H1 (cell line): ENCODE results near the gene ABCA13. TPM values are rescaled to one million over a fixed set of nuclear protein-coding genes. Genes with fewer than 3 reads are reported as not detected.

Experiments used
- CTCF ChIA-PET: fragments of 300-600 bp; sonication (Branson Sonifier 250); formaldehyde crosslinking; loops from one replicate; lab custom pipeline; 2021; ENCODE audit not compliant: partially characterized antibody; lab: Charles Lee
- POLR2A ChIA-PET: fragments of 300-600 bp; sonication (Branson Sonifier 250); formaldehyde crosslinking; loops from one replicate; lab custom pipeline; 2021; ENCODE audit warnings: inconsistent platforms; ENCODE audit not compliant: partially characterized antibody; lab: Charles Lee
- DNase-seq, 2 experiments: peaks; one replicate each; pipeline versions ENCODE4 v3.0.0 to v3.0.0-alpha.2; 2010 to 2022; ENCODE audit warnings: low spot score in 2 of 2, low read depth in 1 of 2, mixed read lengths in 1 of 2
- FAIRE-seq: peaks from 2 replicates; lab custom pipeline; 2011; peaks lifted over from hg19 to GRCh38; lab: Jason Lieb, UNC
- H2AFZ ChIP-seq: 2 replicates; pipeline ENCODE4 v1.8.1; 2012; ENCODE audit warnings: low read length, inconsistent platforms
- H2AK5ac ChIP-seq: 2 replicates; pipeline ENCODE4 v1.6.1; 2013; ENCODE audit warnings: low read depth, low read length
- H2BK120ac ChIP-seq: replicated peaks from 2 replicates; pipeline ENCODE3; 2013; ENCODE audit warnings: low read depth, low read length, inconsistent platforms
- H2BK12ac ChIP-seq: 2 replicates; pipeline ENCODE4 v1.6.1; 2013; ENCODE audit warnings: low read depth, low read length
- H2BK15ac ChIP-seq: 2 replicates; pipeline ENCODE4 v1.6.1; 2013; ENCODE audit warnings: low read length
- H2BK20ac ChIP-seq: 2 replicates; pipeline ENCODE4 v1.6.1; 2013; ENCODE audit warnings: low read length
- H2BK5ac ChIP-seq: 2 replicates; pipeline ENCODE4 v1.6.1; 2013; ENCODE audit warnings: low read depth, low read length
- H3K14ac ChIP-seq: 2 replicates; pipeline ENCODE4 v1.6.1; 2013; ENCODE audit warnings: inconsistent platforms; ENCODE audit not compliant: insufficient read length
- H3K18ac ChIP-seq: 2 replicates; pipeline ENCODE4 v1.6.1; 2013; ENCODE audit warnings: low read length; ENCODE audit errors: extremely low read depth
- H3K23ac ChIP-seq: 2 replicates; pipeline ENCODE4 v1.6.1; 2013; ENCODE audit warnings: inconsistent platforms; ENCODE audit not compliant: insufficient read length
- H3K23me2 ChIP-seq: 2 replicates; pipeline ENCODE4 v1.6.1; 2013; ENCODE audit warnings: low read depth, low read length
- H3K27ac ChIP-seq: 2 replicates; pipeline ENCODE4 v1.6.1; 2011; ENCODE audit warnings: low read depth, low read length, inconsistent platforms
- H3K27me3 ChIP-seq, 4 experiments: replicated peaks in 1 of 4; 1 replicate in 1 of 4; 2 replicates in 3 of 4; pipeline versions ENCODE4 v1.6.1 to v1.8.1; 2011 to 2013; ENCODE audit warnings: low read length in 3 of 4, mild to moderate bottlenecking in 3 of 4, inconsistent platforms in 2 of 4, mixed read lengths in 2 of 4, moderate library complexity in 1 of 4; ENCODE audit not compliant: control insufficient read depth in 3 of 4, insufficient read depth in 3 of 4; ENCODE audit errors: extremely low read depth in 1 of 4
- H3K36me3 ChIP-seq, 4 experiments: 2 replicates each; pipeline versions ENCODE4 v1.6.1 to v1.8.1; 2011 to 2013; ENCODE audit warnings: mild to moderate bottlenecking in 4 of 4, low read length in 3 of 4, moderate library complexity in 2 of 4, control low read depth in 1 of 4, inconsistent platforms in 1 of 4; ENCODE audit not compliant: insufficient read depth in 4 of 4, control insufficient read depth in 2 of 4
- H3K4ac ChIP-seq: replicated peaks from 2 replicates; pipeline ENCODE3; 2013; ENCODE audit warnings: low read length, low read depth, mixed read lengths, inconsistent platforms; ENCODE audit not compliant: insufficient read length
- H3K4me1 ChIP-seq, 4 experiments: replicated peaks in 1 of 4; 1 replicate in 1 of 4; 2 replicates in 3 of 4; pipeline versions ENCODE4 v1.6.1 to v1.8.1; 2011 to 2013; ENCODE audit warnings: low read length in 3 of 4, inconsistent platforms in 2 of 4, mixed read lengths in 1 of 4; ENCODE audit not compliant: insufficient read depth in 4 of 4, control insufficient read depth in 3 of 4
- H3K4me2 ChIP-seq, 2 experiments: 2 replicates each; pipeline versions ENCODE4 v1.6.1 to v1.8.1; 2011 to 2013; ENCODE audit warnings: low read depth in 2 of 2, low read length in 2 of 2, control low read depth in 1 of 2, inconsistent platforms in 1 of 2, mild to moderate bottlenecking in 1 of 2; ENCODE audit not compliant: insufficient read depth in 1 of 2
- H3K4me3 ChIP-seq, 4 experiments: fragments of 200-600, 300-600 bp in 1 of 4; sonication (generic), shearing (Covaris generic), sonication (Bioruptor Twin) in 1 of 4; 2 replicates each; pipeline versions ENCODE4 v1.5.1 to v1.8.1; 2011 to 2016; ENCODE audit warnings: low read length in 4 of 4, low read depth in 3 of 4, control low read depth in 2 of 4, inconsistent platforms in 2 of 4, mild to moderate bottlenecking in 2 of 4, mixed read lengths in 1 of 4, moderate library complexity in 1 of 4; ENCODE audit not compliant: insufficient read depth in 2 of 4; ENCODE audit errors: extremely low read depth in 1 of 4
- H3K56ac ChIP-seq: replicated peaks from 2 replicates; pipeline ENCODE3; 2013; ENCODE audit warnings: low read depth, mild to moderate bottlenecking, mixed read lengths, low read length, inconsistent platforms; ENCODE audit not compliant: insufficient read length
- H3K79me1 ChIP-seq: 2 replicates; pipeline ENCODE4 v1.6.1; 2013; ENCODE audit warnings: low read depth, low read length, control low read depth
- H3K79me2 ChIP-seq, 2 experiments: 2 replicates each; pipeline versions ENCODE4 v1.6.1 to v1.8.1; 2012 to 2013; ENCODE audit warnings: low read length in 2 of 2, mild to moderate bottlenecking in 2 of 2, inconsistent platforms in 1 of 2; ENCODE audit not compliant: insufficient read depth in 2 of 2, control insufficient read depth in 1 of 2
- H3K9ac ChIP-seq, 4 experiments: replicated peaks in 1 of 4; 1 replicate in 1 of 4; 2 replicates in 3 of 4; pipeline versions ENCODE4 v1.6.1 to v1.8.1; 2011 to 2013; ENCODE audit warnings: low read depth in 3 of 4, low read length in 3 of 4, control low read depth in 2 of 4, mild to moderate bottlenecking in 2 of 4, moderate library complexity in 2 of 4, inconsistent platforms in 1 of 4; ENCODE audit errors: extremely low read depth in 1 of 4
- H3K9me3 ChIP-seq, 2 experiments: 2 replicates each; pipeline versions ENCODE4 v1.6.1 to v1.8.1; 2012 to 2013; ENCODE audit warnings: mild to moderate bottlenecking in 2 of 2, moderate library complexity in 2 of 2, control low read depth in 1 of 2, inconsistent platforms in 1 of 2, low read depth in 1 of 2, low read length in 1 of 2, mixed read lengths in 1 of 2; ENCODE audit not compliant: insufficient read depth in 2 of 2
- H4K20me1 ChIP-seq, 2 experiments: replicated peaks in 1 of 2; 2 replicates each; pipeline versions ENCODE3 to v1.8.1; 2011 to 2013; ENCODE audit warnings: inconsistent platforms in 2 of 2, low read length in 2 of 2, mild to moderate bottlenecking in 1 of 2; ENCODE audit not compliant: insufficient read depth in 2 of 2, control insufficient read depth in 1 of 2
- H4K5ac ChIP-seq: 2 replicates; pipeline ENCODE4 v1.6.1; 2013; ENCODE audit warnings: low read length, low read depth, mixed read lengths, inconsistent platforms; ENCODE audit not compliant: insufficient read length
- H4K8ac ChIP-seq: 2 replicates; pipeline ENCODE4 v1.8.0; 2013; ENCODE audit warnings: mild to moderate bottlenecking, moderate library complexity, low read length, inconsistent platforms; ENCODE audit not compliant: insufficient read depth; ENCODE audit errors: extremely low read depth
- H4K91ac ChIP-seq: replicated peaks from 2 replicates; pipeline ENCODE3; 2013; ENCODE audit warnings: low read length, mixed read lengths, inconsistent platforms; ENCODE audit not compliant: insufficient read length
- BCL11A ChIP-seq, 2 experiments: IDR thresholded peaks; one replicate each; pipeline ENCODE4 v1.6.1; 2011; ENCODE audit warnings: low read depth in 2 of 2, low read length in 2 of 2, mild to moderate bottlenecking in 2 of 2
- BRCA1 ChIP-seq: IDR thresholded peaks from 2 replicates; pipeline ENCODE4 v1.6.1; 2012; ENCODE audit warnings: low read depth, low read length, improper control_type of control experiment
- HDAC6 ChIP-seq: IDR thresholded peaks from one replicate; pipeline ENCODE4 v1.7.1; 2012; ENCODE audit warnings: low read depth, mild to moderate bottlenecking, inconsistent platforms, low read length, moderate library complexity
- SRF ChIP-seq: IDR thresholded peaks from 2 replicates; pipeline ENCODE4 v1.6.1; 2011; ENCODE audit warnings: mild to moderate bottlenecking, low read depth, low read length, moderate library complexity
- TCF12 ChIP-seq: IDR thresholded peaks from 2 replicates; pipeline ENCODE4 v1.6.1; 2011; ENCODE audit warnings: low read depth, mild to moderate bottlenecking, low read length
- USF2 ChIP-seq: IDR thresholded peaks from 2 replicates; pipeline ENCODE4 v1.6.1; 2011; ENCODE audit warnings: low read length, improper control_type of control experiment
- polyA plus RNA-seq, 7 experiments: library from polyadenylated mRNA; depleted of rRNA in 3 of 7; stranded (reverse) in 5 of 7; unstranded in 2 of 7; fragments of >200 nt in 5 of 7; fragments of 200-250 nt in 2 of 7; gene quantifications; 1 replicate in 5 of 7; 2 replicates in 1 of 7; 4 replicates in 1 of 7; pipeline versions ENCODE4 v1.2.1 to v1.2.3, GENCODE V29; 2011 to 2013; ENCODE audit warnings: missing spikeins in 2 of 7, mixed read lengths in 2 of 7
- total RNA-seq: library from RNA; stranded (reverse); fragmentation: NEBNext Ultra II Directional; extraction: Animal tissue kit (Norgen Biotek cat#: 25700); gene quantifications from 2 replicates; pipeline ENCODE4 v1.2.1, GENCODE V29; 2021

Gene ABCA13
- total and polyA plus RNA-seq, 2 of the 8 experiments (the other 6 are each of a cell fraction or from before 2014, with no cell fraction given), result 0.07 to 0.09 TPM

GRCh38 chr7:48522692-48523091 is 351.4 kb downstream of the ABCA13 start:
- Histone ChIP-seq H2BK15ac (no peak overlapping the region), H3K79me2 (no peaks in the 10 kb centered on the region), H3K9ac (no peak overlapping the region), H3K4me1 (no peaks in the 10 kb centered on the region), H3K56ac (no peak overlapping the region), H4K8ac (no peak overlapping the region), H3K18ac (no peak overlapping the region), H4K20me1 (no peaks in the 10 kb centered on the region), H2AFZ (no peak overlapping the region), H2BK120ac (no peak overlapping the region), H2AK5ac (no peak overlapping the region), H3K36me3 (no peaks in the 10 kb centered on the region), H2BK12ac (no peak overlapping the region), H3K27me3 (no peaks in the 10 kb centered on the region), H3K14ac (no peak overlapping the region), H3K4me3 (no peak overlapping the region), H3K9me3 (no peaks in the 10 kb centered on the region), H3K4ac (no peak overlapping the region), H2BK5ac (no peak overlapping the region), H4K91ac (no peak overlapping the region), H2BK20ac (no peak overlapping the region), H3K23me2 (no peaks in the 10 kb centered on the region), H3K79me1 (no peaks in the 10 kb centered on the region), H4K5ac (no peak overlapping the region), H3K27ac (no peak overlapping the region), H3K4me2 (no peak overlapping the region), H3K23ac (no peak overlapping the region)
- DNase-seq (no peak), FAIRE-seq (no peak)
- POLR2A ChIA-PET, result no interaction called here
- CTCF ChIA-PET, result interaction anchor here (1.1 kb wide), 1 partner anchor 67 kb away, joined by 4 read pairs; no protein-coding TSS in a partner anchor
- TF ChIP-seq HDAC6 (no peak), BRCA1 (no peak), BCL11A (IDR thresholded peaks at IDR 0.05; ENCODE audit: low read depth in 2 of 2, low read length in 2 of 2) (no peak), SRF (no peak), USF2 (no peak), TCF12 (no peak)
